ENCODE data around the gene STRN3. TPM values are rescaled to one million over a fixed set of nuclear protein-coding genes. Genes with fewer than 3 reads are reported as not detected.

Gene STRN3
- total and polyA plus RNA-seq, 2 of the 4 experiments (the other 2 are of a cell fraction) = 10.8 to 78.7 TPM

DNA sequence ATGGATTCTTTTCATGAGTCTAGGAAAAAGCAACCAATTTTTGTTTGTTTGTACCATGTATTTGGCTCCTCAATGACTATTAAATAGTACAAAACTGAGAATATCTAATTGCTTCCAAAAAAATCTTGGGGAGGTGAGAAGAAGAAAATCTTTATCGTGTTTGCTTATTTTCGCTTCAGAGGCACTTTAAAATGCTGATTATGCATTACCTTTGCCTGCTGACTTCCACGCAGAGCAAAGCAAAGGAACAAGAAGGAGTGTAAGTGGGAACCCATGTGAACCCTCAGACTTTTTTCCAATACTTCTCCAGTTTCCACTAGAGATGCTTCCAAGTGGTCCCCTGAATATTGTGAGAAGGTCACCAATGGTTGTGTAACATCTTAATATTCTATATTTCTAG lies 43.2 kb upstream of the STRN3 start:
- Histone ChIP-seq H3K14ac (replicated peaks; ENCODE audit: low read depth, low read length) (no peak overlapping the region), H3K9ac (ENCODE audit: low read depth, low read length) (no peak overlapping the region), H3K27me3 (ENCODE audit: control insufficient read depth, insufficient read depth, low read length) (no peaks in the 10 kb centered on the region), H4K20me1 (ENCODE audit: insufficient read depth, low read length) (no peaks in the 10 kb centered on the region), H3K79me1 (ENCODE audit: low read depth in 1 of 2, low read length in 2 of 2) (peaks cover 0 to 3% of the 10 kb centered on the region in 2 experiments; a peak in 1 of 4 replicates), H3K36me3 (ENCODE audit: control insufficient read depth, insufficient read depth, low read length) (no peaks in the 10 kb centered on the region), H2BK120ac (ENCODE audit: low read depth, low read length) (no peak overlapping the region), H2BK15ac (ENCODE audit: low read depth, low read length) (no peak overlapping the region), H3K4me1 (ENCODE audit: control insufficient read depth, insufficient read depth, low read length) (no peaks in the 10 kb centered on the region), H2BK20ac (ENCODE audit: low read depth, low read length) (peak overlapping the region; percentile 71; the same call in 1 of the 2 replicates), H2BK5ac (ENCODE audit: low read depth, low read length, poor library complexity, severe bottlenecking) (no peak overlapping the region), H3K23ac (ENCODE audit: low read depth, low read length) (no peak overlapping the region), H2AK5ac (ENCODE audit: low read depth, low read length) (no peak overlapping the region), H3K18ac (ENCODE audit: low read depth, low read length) (no peak overlapping the region), H3K56ac (ENCODE audit: extremely low read depth, insufficient read depth, low read length) (no peak overlapping the region), H3K4ac (ENCODE audit: low read depth, low read length) (no peak overlapping the region), H4K5ac (ENCODE audit: low read depth, low read length) (no peak overlapping the region), H2AK9ac (replicated peaks; ENCODE audit: low read depth, low read length, poor library complexity) (no peak overlapping the region), H4K91ac (ENCODE audit: insufficient read depth, low read depth, low read length) (no peak overlapping the region), H3K9me1 (ENCODE audit: insufficient read depth, low read length) (no peaks in the 10 kb centered on the region; the same call in 1 of the 2 replicates), H3K4me3 (ENCODE audit: insufficient read depth, low read depth, low read length) (no peak overlapping the region), H3K9me3 (ENCODE audit: control insufficient read depth, insufficient read depth, low read length) (no peaks in the 10 kb centered on the region), H4K8ac (ENCODE audit: low read depth in 2 of 2, low read length in 2 of 2) (no peak overlapping the region), H2AFZ (replicated peaks; ENCODE audit: low read length, poor library complexity) (no peak overlapping the region), H3K4me2 (ENCODE audit: low read depth, low read length) (no peak overlapping the region), H3K27ac (ENCODE audit: insufficient read depth, low read length) (no peak overlapping the region)
- ChIA-PET POLR2A (ENCODE audit: unreplicated experiment) (no interaction called here), CTCF (no interaction called here)
- no peak for TF ChIP-seq CTCF (conservative IDR thresholded peaks at IDR 0.05; ENCODE audit: low read depth, low read length)
- no peak for TF ChIP-seq CEBPB (IDR thresholded peaks at IDR 0.05; ENCODE audit: low read depth, low read length)
- TF ChIP-seq CHD1 (IDR thresholded peaks at IDR 0.05; ENCODE audit: low read depth, low read length) = no peak
- no peak for TF ChIP-seq NFE2L2 (IDR thresholded peaks at IDR 0.05; ENCODE audit: low read depth, low read length)
- no peak for TF ChIP-seq BHLHE40 (IDR thresholded peaks at IDR 0.05; ENCODE audit: low read depth, low read length)
- TF ChIP-seq ELK1 (IDR thresholded peaks at IDR 0.05; ENCODE audit: borderline replicate concordance, low read depth, low read length) = no peak
- peak; percentile 81 for TF ChIP-seq MAFK (IDR thresholded peaks at IDR 0.05; ENCODE audit: low read depth, low read length)
- intact Hi-C loops (cut with micrococcal nuclease) (no loop called here), in situ Hi-C loops (cut with MboI; ENCODE audit: low sequenced_read_pairs) (no loop called here), dilution Hi-C loops (cut with HindIII; ENCODE audit: low sequenced_read_pairs, unreplicated experiment) (no loop called here)
- no CpG with 5 or more reads among the region's 3 CpGs for WGBS, 2 experiments (ENCODE audit: extremely low coverage in 2 of 2, insufficient read length in 1 of 2)
- DNase-seq (no peak), ATAC-seq (ENCODE audit: low read depth) (no peak)
- BruUV-seq (replicated peaks) = no TSS peak

Measured in IMR-90 (cell line).